ENCODE measurements around the gene SIPA1L3. TPM values are rescaled to one million over a fixed set of nuclear protein-coding genes. Genes with fewer than 3 reads are reported as not detected.

SIPA1L3 gene
- polyA plus RNA-seq, 1 donor from 2014 or later, result 2.8 TPM

DNA sequence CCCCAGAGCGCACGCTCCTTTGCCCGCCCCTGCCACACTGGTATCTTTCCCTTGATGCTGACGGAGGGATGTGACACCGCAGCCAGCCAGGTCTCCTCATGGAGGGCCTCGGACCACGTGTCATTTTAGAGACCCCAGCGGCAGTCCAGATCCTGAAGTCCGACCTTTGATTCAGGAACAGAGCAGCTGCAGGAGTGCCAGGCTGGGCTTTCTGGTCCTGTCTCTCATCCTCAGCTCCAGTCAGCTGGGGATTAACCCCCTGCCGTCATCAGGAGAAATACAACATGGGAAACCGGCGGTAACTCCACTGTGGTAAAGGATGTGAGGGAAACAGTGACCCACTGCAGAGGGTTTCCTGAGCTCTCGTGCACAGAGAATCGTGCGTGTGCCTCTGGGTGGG is 140.6 kb downstream of the SIPA1L3 start:
- H3K9me3 ChIP-seq (ENCODE audit: low read length), result peaks cover 2% of the 10 kb centered on the region
- H3K4me3 ChIP-seq (ENCODE audit: low read length), result no peak overlapping the region
- no peaks in the 10 kb centered on the region for H3K79me2 ChIP-seq (replicated peaks; ENCODE audit: insufficient read depth, low read length)
- no peaks in the 10 kb centered on the region for H3F3A ChIP-seq (ENCODE audit: insufficient read depth, low read length, poor library complexity, severe bottlenecking)
- no peaks in the 10 kb centered on the region for H3K27me3 ChIP-seq (ENCODE audit: insufficient read depth, low read depth, low read length)
- no peaks in the 10 kb centered on the region for H3K9me2 ChIP-seq (ENCODE audit: insufficient read depth, low read length)
- H2AFZ ChIP-seq (ENCODE audit: low read depth, low read length), result no peak overlapping the region
- H3K36me3 ChIP-seq (ENCODE audit: insufficient read depth, low read length), result no peaks in the 10 kb centered on the region
- TF ChIP-seq RAD21 (conservative IDR thresholded peaks at IDR 0.05) (no peak), EZH2 (IDR thresholded peaks at IDR 0.05; ENCODE audit: borderline replicate concordance, insufficient read depth, low read length, poor library complexity, severe bottlenecking) (no peak), EP300 (conservative IDR thresholded peaks at IDR 0.05; ENCODE audit: poor library complexity, severe bottlenecking) (no peak), TAF1 (IDR thresholded peaks at IDR 0.05; ENCODE audit: low read depth) (no peak), MXI1 (conservative IDR thresholded peaks at IDR 0.05; ENCODE audit: poor library complexity, severe bottlenecking) (no peak), SMC3 (conservative IDR thresholded peaks at IDR 0.05; ENCODE audit: poor library complexity) (no peak), POLR2AphosphoS5 (IDR thresholded peaks at IDR 0.05) (no peak)
- TF ChIP-seq, protein P1, sequence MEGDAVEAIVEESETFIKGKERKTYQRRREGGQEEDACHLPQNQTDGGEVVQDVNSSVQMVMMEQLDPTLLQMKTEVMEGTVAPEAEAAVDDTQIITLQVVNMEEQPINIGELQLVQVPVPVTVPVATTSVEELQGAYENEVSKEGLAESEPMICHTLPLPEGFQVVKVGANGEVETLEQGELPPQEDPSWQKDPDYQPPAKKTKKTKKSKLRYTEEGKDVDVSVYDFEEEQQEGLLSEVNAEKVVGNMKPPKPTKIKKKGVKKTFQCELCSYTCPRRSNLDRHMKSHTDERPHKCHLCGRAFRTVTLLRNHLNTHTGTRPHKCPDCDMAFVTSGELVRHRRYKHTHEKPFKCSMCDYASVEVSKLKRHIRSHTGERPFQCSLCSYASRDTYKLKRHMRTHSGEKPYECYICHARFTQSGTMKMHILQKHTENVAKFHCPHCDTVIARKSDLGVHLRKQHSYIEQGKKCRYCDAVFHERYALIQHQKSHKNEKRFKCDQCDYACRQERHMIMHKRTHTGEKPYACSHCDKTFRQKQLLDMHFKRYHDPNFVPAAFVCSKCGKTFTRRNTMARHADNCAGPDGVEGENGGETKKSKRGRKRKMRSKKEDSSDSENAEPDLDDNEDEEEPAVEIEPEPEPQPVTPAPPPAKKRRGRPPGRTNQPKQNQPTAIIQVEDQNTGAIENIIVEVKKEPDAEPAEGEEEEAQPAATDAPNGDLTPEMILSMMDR (IDR thresholded peaks at IDR 0.05; ENCODE audit: poor library complexity, severe bottlenecking), result no peak
- TF ChIP-seq, protein P2, sequence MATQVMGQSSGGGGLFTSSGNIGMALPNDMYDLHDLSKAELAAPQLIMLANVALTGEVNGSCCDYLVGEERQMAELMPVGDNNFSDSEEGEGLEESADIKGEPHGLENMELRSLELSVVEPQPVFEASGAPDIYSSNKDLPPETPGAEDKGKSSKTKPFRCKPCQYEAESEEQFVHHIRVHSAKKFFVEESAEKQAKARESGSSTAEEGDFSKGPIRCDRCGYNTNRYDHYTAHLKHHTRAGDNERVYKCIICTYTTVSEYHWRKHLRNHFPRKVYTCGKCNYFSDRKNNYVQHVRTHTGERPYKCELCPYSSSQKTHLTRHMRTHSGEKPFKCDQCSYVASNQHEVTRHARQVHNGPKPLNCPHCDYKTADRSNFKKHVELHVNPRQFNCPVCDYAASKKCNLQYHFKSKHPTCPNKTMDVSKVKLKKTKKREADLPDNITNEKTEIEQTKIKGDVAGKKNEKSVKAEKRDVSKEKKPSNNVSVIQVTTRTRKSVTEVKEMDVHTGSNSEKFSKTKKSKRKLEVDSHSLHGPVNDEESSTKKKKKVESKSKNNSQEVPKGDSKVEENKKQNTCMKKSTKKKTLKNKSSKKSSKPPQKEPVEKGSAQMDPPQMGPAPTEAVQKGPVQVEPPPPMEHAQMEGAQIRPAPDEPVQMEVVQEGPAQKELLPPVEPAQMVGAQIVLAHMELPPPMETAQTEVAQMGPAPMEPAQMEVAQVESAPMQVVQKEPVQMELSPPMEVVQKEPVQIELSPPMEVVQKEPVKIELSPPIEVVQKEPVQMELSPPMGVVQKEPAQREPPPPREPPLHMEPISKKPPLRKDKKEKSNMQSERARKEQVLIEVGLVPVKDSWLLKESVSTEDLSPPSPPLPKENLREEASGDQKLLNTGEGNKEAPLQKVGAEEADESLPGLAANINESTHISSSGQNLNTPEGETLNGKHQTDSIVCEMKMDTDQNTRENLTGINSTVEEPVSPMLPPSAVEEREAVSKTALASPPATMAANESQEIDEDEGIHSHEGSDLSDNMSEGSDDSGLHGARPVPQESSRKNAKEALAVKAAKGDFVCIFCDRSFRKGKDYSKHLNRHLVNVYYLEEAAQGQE (IDR thresholded peaks at IDR 0.05; ENCODE audit: borderline replicate concordance), result no peak
- no peak overlapping the region for H3K9ac ChIP-seq (ENCODE audit: low read length)
- no peak overlapping the region for H3K4me2 ChIP-seq (ENCODE audit: low read length)
- no peak overlapping the region for H3K27ac ChIP-seq (ENCODE audit: low read length)
- H4K20me1 ChIP-seq (ENCODE audit: insufficient read depth), result no peaks in the 10 kb centered on the region

DNA sequence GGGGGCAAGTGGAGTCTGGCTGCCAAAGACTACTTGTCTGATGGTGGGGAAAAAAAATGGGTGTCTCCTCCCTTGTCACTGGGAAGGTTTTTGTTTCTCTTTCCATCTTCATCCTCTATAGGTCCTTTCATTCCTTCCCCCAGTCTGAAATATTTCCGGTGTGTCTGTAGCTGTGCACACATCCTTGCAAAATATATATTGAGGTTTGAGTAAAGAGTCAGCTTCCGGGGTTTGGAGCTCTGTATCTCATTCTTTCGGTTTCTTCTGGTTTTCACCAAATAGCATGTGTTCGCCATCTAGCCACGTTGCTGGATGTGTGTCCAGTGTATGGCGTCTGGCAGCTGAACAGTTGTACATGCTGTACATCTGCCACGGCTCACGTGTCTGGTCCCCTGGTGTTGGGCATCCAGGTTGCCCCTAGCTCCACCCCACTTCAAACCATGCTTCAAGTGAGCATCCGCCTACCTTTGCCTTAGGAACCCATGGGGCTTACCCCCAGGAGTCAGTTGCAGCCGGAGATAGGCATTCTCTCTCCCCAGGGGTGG is 142.2 kb downstream of the SIPA1L3 start:
- no peaks in the 10 kb centered on the region for H4K20me1 ChIP-seq (ENCODE audit: insufficient read depth)
- no peaks in the 10 kb centered on the region for H3K27me3 ChIP-seq (ENCODE audit: insufficient read depth, low read depth, low read length)
- H3K4me3 ChIP-seq (ENCODE audit: low read length), result no peak overlapping the region
- no peak overlapping the region for H2AFZ ChIP-seq (ENCODE audit: low read depth, low read length)
- no peak overlapping the region for H3K27ac ChIP-seq (ENCODE audit: low read length)
- no peak overlapping the region for H3K9ac ChIP-seq (ENCODE audit: low read length)
- no peak overlapping the region for H3K4me2 ChIP-seq (ENCODE audit: low read length)
- no peaks in the 10 kb centered on the region for H3K79me2 ChIP-seq (replicated peaks; ENCODE audit: insufficient read depth, low read length)
- TF ChIP-seq, protein P2 (IDR thresholded peaks at IDR 0.05; ENCODE audit: borderline replicate concordance), result no peak
- TF ChIP-seq, protein P1 (IDR thresholded peaks at IDR 0.05; ENCODE audit: poor library complexity, severe bottlenecking), result no peak
- no peak for TF ChIP-seq EZH2 (IDR thresholded peaks at IDR 0.05; ENCODE audit: borderline replicate concordance, insufficient read depth, low read length, poor library complexity, severe bottlenecking)
- TF ChIP-seq SMC3 (conservative IDR thresholded peaks at IDR 0.05; ENCODE audit: poor library complexity), result no peak
- TF ChIP-seq MXI1 (conservative IDR thresholded peaks at IDR 0.05; ENCODE audit: poor library complexity, severe bottlenecking), result no peak
- no peak for TF ChIP-seq POLR2AphosphoS5 (IDR thresholded peaks at IDR 0.05)
- no peak for TF ChIP-seq EP300 (conservative IDR thresholded peaks at IDR 0.05; ENCODE audit: poor library complexity, severe bottlenecking)
- no peak for TF ChIP-seq TAF1 (IDR thresholded peaks at IDR 0.05; ENCODE audit: low read depth)
- no peaks in the 10 kb centered on the region for H3K9me2 ChIP-seq (ENCODE audit: insufficient read depth, low read length)
- no peaks in the 10 kb centered on the region for H3F3A ChIP-seq (ENCODE audit: insufficient read depth, low read length, poor library complexity, severe bottlenecking)
- no peaks in the 10 kb centered on the region for H3K9me3 ChIP-seq (ENCODE audit: low read length)
- no peaks in the 10 kb centered on the region for H3K36me3 ChIP-seq (ENCODE audit: insufficient read depth, low read length)

All from neural cell (in vitro differentiated cells).